H1 (cell line): ENCODE results near the gene CRK.

Experiments used
- POLR2A ChIP-seq, 2 experiments: IDR thresholded peaks; 1 replicate in 1 of 2; 2 replicates in 1 of 2; pipeline ENCODE4 v1.6.1; 2011; ENCODE audit warnings: low read depth in 2 of 2, low read length in 2 of 2, mild to moderate bottlenecking in 2 of 2; ENCODE audit errors: control extremely low read depth in 1 of 2
- POLR2AphosphoS5 ChIP-seq: IDR thresholded peaks from 2 replicates; pipeline ENCODE4 v1.6.1; 2011; ENCODE audit warnings: low read depth, low read length
- TCF12 ChIP-seq: IDR thresholded peaks from 2 replicates; pipeline ENCODE4 v1.6.1; 2011; ENCODE audit warnings: low read depth, mild to moderate bottlenecking, low read length
- YY1 ChIP-seq: IDR thresholded peaks from 2 replicates; pipeline ENCODE4 v1.6.1; 2011; ENCODE audit warnings: low read depth, mild to moderate bottlenecking, low read length
- TF ChIP-seq, protein P1 (sequence below), 3 experiments: IDR thresholded peaks; 1 replicate in 2 of 3; 2 replicates in 1 of 3; pipeline versions ENCODE4 v1.5.1 to v1.6.1; 2011; ENCODE audit warnings: low read length in 3 of 3, mild to moderate bottlenecking in 3 of 3, inconsistent platforms in 2 of 3, low read depth in 1 of 3, moderate library complexity in 1 of 3; ENCODE audit not compliant: insufficient read depth in 1 of 3; ENCODE audit errors: control extremely low read depth in 1 of 3
- TF ChIP-seq, protein P2 (sequence below): IDR thresholded peaks from 2 replicates; pipeline ENCODE4 v1.6.1; 2011; ENCODE audit warnings: low read length, improper control_type of control experiment

DNA sequence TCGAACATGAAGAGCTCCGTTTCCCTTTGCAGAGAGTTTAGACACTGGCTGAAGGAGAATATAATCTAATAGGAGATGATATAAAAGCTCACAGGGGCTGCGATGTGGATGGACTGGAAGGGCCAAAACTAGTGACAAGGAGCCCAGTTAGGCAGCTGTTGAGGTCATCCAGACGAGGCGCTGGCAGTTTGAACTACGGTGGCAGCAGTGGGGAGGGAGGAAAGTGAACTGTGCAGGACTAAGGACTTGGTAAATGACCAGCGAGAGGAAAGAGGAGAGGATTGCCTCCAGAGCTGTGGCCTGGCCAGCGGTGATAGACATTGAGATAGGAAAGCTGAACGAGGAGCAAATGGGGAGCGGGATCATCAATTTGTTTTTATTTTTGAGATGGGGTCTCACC lies 41.4 kb downstream of the CRK start:
- TF ChIP-seq, protein P1, sequence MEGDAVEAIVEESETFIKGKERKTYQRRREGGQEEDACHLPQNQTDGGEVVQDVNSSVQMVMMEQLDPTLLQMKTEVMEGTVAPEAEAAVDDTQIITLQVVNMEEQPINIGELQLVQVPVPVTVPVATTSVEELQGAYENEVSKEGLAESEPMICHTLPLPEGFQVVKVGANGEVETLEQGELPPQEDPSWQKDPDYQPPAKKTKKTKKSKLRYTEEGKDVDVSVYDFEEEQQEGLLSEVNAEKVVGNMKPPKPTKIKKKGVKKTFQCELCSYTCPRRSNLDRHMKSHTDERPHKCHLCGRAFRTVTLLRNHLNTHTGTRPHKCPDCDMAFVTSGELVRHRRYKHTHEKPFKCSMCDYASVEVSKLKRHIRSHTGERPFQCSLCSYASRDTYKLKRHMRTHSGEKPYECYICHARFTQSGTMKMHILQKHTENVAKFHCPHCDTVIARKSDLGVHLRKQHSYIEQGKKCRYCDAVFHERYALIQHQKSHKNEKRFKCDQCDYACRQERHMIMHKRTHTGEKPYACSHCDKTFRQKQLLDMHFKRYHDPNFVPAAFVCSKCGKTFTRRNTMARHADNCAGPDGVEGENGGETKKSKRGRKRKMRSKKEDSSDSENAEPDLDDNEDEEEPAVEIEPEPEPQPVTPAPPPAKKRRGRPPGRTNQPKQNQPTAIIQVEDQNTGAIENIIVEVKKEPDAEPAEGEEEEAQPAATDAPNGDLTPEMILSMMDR (IDR thresholded peaks at IDR 0.05; ENCODE audit: control extremely low read depth in 1 of 3, insufficient read depth in 1 of 3, low read depth in 1 of 3, low read length in 3 of 3), result no peak
- TF ChIP-seq, protein P2, sequence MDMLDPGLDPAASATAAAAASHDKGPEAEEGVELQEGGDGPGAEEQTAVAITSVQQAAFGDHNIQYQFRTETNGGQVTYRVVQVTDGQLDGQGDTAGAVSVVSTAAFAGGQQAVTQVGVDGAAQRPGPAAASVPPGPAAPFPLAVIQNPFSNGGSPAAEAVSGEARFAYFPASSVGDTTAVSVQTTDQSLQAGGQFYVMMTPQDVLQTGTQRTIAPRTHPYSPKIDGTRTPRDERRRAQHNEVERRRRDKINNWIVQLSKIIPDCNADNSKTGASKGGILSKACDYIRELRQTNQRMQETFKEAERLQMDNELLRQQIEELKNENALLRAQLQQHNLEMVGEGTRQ, result no peak
- TF ChIP-seq YY1, result no peak
- no peak for TF ChIP-seq TCF12
- no peak for TF ChIP-seq POLR2A (IDR thresholded peaks at IDR 0.05; ENCODE audit: control extremely low read depth in 1 of 2, low read depth in 2 of 2, low read length in 2 of 2)
- no peak for TF ChIP-seq POLR2AphosphoS5
